HepG2 (cell line): ENCODE measurements around the gene MBTPS1. TPM values are rescaled to one million over a fixed set of nuclear protein-coding genes. Genes with fewer than 3 reads are reported as not detected.

Experiments used
- KAT8 ChIP-seq: IDR thresholded peaks from 2 replicates; pipeline ENCODE4 v1.6.1; 2016; ENCODE audit warnings: missing genetic modification reagents, missing compliant biosample characterization
- MBNL3 ChIP-seq: fragments of 250-450 bp; sonication (Bioruptor Pico); conservative IDR thresholded peaks from 2 replicates; pipeline ENCODE4 v1.8.0; 2022; ENCODE audit warnings: mild to moderate bottlenecking, inconsistent platforms
- NFKBIZ ChIP-seq: IDR thresholded peaks from 2 replicates; pipeline ENCODE4 v1.6.1; 2018; ENCODE audit warnings: missing genetic modification reagents, missing compliant biosample characterization
- PBX2 ChIP-seq: IDR thresholded peaks from 2 replicates; pipeline ENCODE4 v1.6.1; 2016; ENCODE audit warnings: control low read depth
- PRMT3 ChIP-seq: sonication (generic); formaldehyde crosslinking; IDR thresholded peaks from 2 replicates; pipeline ENCODE4 v1.8.1; 2022; ENCODE audit warnings: low read depth, mild to moderate bottlenecking, moderate library complexity, missing genetic modification reagents, borderline replicate concordance
- RCOR2 ChIP-seq: IDR thresholded peaks from 2 replicates; pipeline ENCODE4 v1.6.1; 2016; ENCODE audit warnings: missing biosample characterization, missing genetic modification reagents
- RFX3 ChIP-seq: IDR thresholded peaks from 2 replicates; pipeline ENCODE4 v1.6.1; 2016; ENCODE audit warnings: missing biosample characterization, missing genetic modification reagents
- STAT6 ChIP-seq: sonication (generic); formaldehyde crosslinking; IDR thresholded peaks from 2 replicates; pipeline ENCODE4 v1.4.0; 2020; ENCODE audit warnings: missing genetic modification reagents, mild to moderate bottlenecking, borderline replicate concordance
- TCF12 ChIP-seq, 2 experiments: fragments of 450-650 bp in 1 of 2; sonication (generic) in 1 of 2; formaldehyde crosslinking in 1 of 2; IDR thresholded peaks; 2 replicates each; pipeline versions ENCODE4 v1.6.1 to v1.8.0; 2017 to 2022; ENCODE audit warnings: antibody characterized with exemption in 1 of 2, mild to moderate bottlenecking in 1 of 2, missing genetic modification reagents in 1 of 2, moderate library complexity in 1 of 2
- ZKSCAN8 ChIP-seq: IDR thresholded peaks from 2 replicates; pipeline ENCODE4 v1.6.1; 2016; ENCODE audit warnings: borderline replicate concordance, missing genetic modification reagents, missing compliant biosample characterization
- ZNF274 ChIP-seq: sonication (generic); formaldehyde crosslinking; IDR thresholded peaks from 2 replicates; pipeline ENCODE4 v1.5.1; 2020; ENCODE audit warnings: mild to moderate bottlenecking, missing genetic modification reagents
- ZNF317 ChIP-seq: sonication (generic); formaldehyde crosslinking; IDR thresholded peaks from 2 replicates; pipeline ENCODE4 v1.5.0; 2020; ENCODE audit warnings: mild to moderate bottlenecking, missing genetic modification reagents
- ZNF318 ChIP-seq: sonication (generic); formaldehyde crosslinking; IDR thresholded peaks from 2 replicates; pipeline ENCODE4 v1.4.0; 2020; ENCODE audit warnings: mild to moderate bottlenecking, missing genetic modification reagents
- ZNF33B ChIP-seq: sonication (generic); formaldehyde crosslinking; IDR thresholded peaks from 2 replicates; pipeline ENCODE4 v1.5.1; 2020; ENCODE audit warnings: mild to moderate bottlenecking, missing genetic modification reagents
- polyA plus RNA-seq, 8 experiments: library from polyadenylated mRNA; depleted of rRNA in 3 of 8; stranded (reverse) in 7 of 8; unstranded in 1 of 8; fragments of >200 nt; fragmentation: Illumina TruSeq in 4 of 8; extraction: Trizol in 4 of 8; gene quantifications; 2 replicates each; pipeline versions ENCODE4 v1.2.1 to v1.2.3, GENCODE V29; 2011 to 2016; ENCODE audit warnings: low read depth in 4 of 8, missing spikeins in 1 of 8, mixed read lengths in 1 of 8; ENCODE audit not compliant: insufficient read depth in 1 of 8
- total RNA-seq, 5 experiments: library from RNA; depleted of rRNA; stranded (reverse); fragments of >200 nt; fragmentation: Illumina TruSeq; extraction: Trizol; gene quantifications; 2 replicates each; pipeline ENCODE4 v1.2.3, GENCODE V29; 2016; ENCODE audit warnings: low read depth in 1 of 5
- TF ChIP-seq, protein P1 (sequence below): sonication (generic); formaldehyde crosslinking; IDR thresholded peaks from 2 replicates; pipeline ENCODE4 v1.9.0; 2022; ENCODE audit warnings: low read depth, missing genetic modification reagents

The MBTPS1 gene
- total and polyA plus RNA-seq, 2 of the 13 experiments (the other 11 are each of a cell fraction or from before 2014, with no cell fraction given): 56.7 to 91.3 TPM

DNA sequence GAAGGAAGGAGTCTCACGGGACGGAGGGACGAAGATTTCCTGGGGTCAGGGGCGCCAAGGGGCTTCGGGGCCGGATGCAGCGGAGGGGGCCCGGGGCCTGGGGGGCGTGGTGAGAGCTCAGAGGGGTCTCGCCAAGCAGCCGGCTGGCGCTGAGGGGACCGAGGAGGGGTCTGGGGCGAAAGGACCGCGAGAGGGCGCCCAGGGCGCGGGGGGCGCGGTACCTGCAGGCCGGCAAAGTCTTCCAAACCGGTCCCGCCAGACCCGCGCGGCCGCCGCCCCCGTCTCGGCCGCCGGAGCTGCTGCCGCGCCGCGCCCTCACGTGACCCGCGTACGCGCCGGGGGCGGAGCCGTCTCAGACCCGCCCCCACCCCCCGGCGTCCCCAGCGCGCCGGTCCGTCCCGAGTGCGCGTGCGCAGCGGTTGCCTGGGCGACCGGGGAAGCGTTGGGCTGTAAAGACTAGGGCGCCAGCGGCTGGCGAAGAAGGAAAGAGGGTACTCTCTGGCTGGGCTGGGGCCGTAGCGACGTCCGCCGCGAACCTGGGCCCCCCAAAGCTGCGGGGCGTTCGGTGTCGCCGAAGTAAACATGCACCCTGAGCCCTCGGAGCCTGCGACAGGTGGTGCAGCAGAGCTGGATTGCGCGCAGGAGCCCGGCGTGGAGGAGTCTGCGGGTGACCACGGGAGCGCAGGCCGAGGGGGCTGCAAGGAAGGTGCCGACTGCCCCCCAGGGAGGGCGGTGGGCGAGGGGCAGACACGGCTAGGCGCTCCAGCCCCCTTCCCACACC lies 28.3 kb upstream of the MBTPS1 start, which contains the start of the genes DNAAF1 and HSDL1 (continued):
- TF ChIP-seq STAT6 (CRISPR knock-in tag) (no peak), RCOR2 (no peak), ZNF318 (CRISPR knock-in tag) (no peak), MBNL3 (no peak), ZKSCAN8 (CRISPR knock-in tag) (no peak), PBX2 (no peak), ZNF317 (CRISPR knock-in tag) (no peak), ZNF33B (no peak), KAT8 (no peak), RFX3 (CRISPR knock-in tag) (peak; percentile 96), TCF12 (IDR thresholded peaks at IDR 0.05) (no peak), TCF12 (CRISPR knock-in tag; IDR thresholded peaks at IDR 0.05) (peak; percentile 84; the same call in 1 of the 2 replicates), PRMT3 (CRISPR knock-in tag) (no peak), ZNF274 (CRISPR knock-in tag) (no peak), NFKBIZ (CRISPR knock-in tag) (0 out of 2 replicates have a peak, but pooled peaks have one; percentile 40)
- TF ChIP-seq, protein P1, sequence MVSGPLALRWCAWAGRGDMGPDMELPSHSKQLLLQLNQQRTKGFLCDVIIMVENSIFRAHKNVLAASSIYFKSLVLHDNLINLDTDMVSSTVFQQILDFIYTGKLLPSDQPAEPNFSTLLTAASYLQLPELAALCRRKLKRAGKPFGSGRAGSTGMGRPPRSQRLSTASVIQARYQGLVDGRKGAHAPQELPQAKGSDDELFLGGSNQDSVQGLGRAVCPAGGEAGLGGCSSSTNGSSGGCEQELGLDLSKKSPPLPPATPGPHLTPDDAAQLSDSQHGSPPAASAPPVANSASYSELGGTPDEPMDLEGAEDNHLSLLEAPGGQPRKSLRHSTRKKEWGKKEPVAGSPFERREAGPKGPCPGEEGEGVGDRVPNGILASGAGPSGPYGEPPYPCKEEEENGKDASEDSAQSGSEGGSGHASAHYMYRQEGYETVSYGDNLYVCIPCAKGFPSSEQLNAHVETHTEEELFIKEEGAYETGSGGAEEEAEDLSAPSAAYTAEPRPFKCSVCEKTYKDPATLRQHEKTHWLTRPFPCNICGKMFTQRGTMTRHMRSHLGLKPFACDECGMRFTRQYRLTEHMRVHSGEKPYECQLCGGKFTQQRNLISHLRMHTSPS (CRISPR knock-in tag): no peak
